ENCODE results near the gene PHOX2A.

Gene PHOX2A

DNA sequence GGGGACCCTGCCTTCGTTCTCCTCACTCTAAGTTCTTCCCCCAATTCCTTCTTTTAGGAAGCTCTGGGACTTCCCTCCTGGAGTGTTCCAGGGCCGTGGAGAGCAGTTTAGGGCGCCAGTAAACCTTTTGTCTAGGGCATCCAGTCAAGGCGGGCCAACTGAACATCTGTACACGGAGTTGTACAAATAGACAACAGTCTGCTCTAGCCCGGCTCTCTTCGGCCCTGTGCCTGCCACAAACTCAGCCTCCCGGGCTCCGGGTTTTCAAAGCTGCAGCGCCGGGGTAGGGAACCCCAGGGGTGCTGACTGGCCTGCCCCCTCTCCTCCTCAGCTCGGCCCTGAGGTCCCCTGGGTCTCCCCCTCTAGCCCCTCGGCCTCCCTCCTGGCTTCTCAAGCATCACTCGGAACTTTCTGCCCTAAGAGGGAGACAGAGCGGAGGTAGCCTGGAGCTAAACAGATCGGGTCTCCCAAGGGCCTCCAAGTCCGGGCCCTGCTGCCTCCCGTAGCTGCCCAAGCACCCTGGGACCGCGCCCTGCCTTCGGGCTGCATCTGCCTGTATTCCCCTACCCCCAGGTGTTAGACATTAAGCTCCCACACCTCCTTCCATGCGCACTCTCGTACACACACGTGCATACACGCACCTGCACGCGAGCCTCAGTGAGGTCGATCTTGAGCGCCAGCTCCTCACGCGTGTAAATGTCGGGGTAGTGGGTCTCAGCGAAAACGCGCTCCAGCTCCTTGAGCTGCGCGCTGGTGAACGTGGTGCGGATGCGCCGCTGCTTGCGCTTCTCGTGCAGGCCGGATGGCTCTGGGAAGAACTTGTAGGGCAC lies 3.3 kb downstream of the PHOX2A start:
- H3K4me2 ChIP-seq (ENCODE audit: low read length) = no peak overlapping the region
- peaks cover 8% of the 10 kb centered on the region; the same call in 1 of the 2 replicates for H3K27me3 ChIP-seq (ENCODE audit: low read depth, low read length)
- H3K4me1 ChIP-seq (ENCODE audit: low read length) = no peaks in the 10 kb centered on the region
- peaks cover 15% of the 10 kb centered on the region; the same call in 1 of the 2 replicates for H4K20me1 ChIP-seq (ENCODE audit: insufficient read depth, low read length)
- peaks cover 28% of the 10 kb centered on the region for H3K36me3 ChIP-seq (replicated peaks; ENCODE audit: low read depth, low read length)
- H3K9me3 ChIP-seq (ENCODE audit: insufficient read depth, low read length) = no peaks in the 10 kb centered on the region
- no peaks in the 10 kb centered on the region for H3K79me2 ChIP-seq (ENCODE audit: low read length)
- TF ChIP-seq EZH2phosphoT487 (IDR thresholded peaks at IDR 0.05; ENCODE audit: low read depth) = no peak
- TF ChIP-seq, protein P1, sequence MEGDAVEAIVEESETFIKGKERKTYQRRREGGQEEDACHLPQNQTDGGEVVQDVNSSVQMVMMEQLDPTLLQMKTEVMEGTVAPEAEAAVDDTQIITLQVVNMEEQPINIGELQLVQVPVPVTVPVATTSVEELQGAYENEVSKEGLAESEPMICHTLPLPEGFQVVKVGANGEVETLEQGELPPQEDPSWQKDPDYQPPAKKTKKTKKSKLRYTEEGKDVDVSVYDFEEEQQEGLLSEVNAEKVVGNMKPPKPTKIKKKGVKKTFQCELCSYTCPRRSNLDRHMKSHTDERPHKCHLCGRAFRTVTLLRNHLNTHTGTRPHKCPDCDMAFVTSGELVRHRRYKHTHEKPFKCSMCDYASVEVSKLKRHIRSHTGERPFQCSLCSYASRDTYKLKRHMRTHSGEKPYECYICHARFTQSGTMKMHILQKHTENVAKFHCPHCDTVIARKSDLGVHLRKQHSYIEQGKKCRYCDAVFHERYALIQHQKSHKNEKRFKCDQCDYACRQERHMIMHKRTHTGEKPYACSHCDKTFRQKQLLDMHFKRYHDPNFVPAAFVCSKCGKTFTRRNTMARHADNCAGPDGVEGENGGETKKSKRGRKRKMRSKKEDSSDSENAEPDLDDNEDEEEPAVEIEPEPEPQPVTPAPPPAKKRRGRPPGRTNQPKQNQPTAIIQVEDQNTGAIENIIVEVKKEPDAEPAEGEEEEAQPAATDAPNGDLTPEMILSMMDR (IDR thresholded peaks at IDR 0.05; ENCODE audit: low read depth, low read length) = no peak
- no peak overlapping the region for H2AFZ ChIP-seq (ENCODE audit: low read depth, low read length)
- no peak overlapping the region for H3K27ac ChIP-seq (ENCODE audit: low read length)
- no peak overlapping the region for H3K9ac ChIP-seq (ENCODE audit: low read length)
- H3K4me3 ChIP-seq (ENCODE audit: low read length) = no peak overlapping the region

DNA sequence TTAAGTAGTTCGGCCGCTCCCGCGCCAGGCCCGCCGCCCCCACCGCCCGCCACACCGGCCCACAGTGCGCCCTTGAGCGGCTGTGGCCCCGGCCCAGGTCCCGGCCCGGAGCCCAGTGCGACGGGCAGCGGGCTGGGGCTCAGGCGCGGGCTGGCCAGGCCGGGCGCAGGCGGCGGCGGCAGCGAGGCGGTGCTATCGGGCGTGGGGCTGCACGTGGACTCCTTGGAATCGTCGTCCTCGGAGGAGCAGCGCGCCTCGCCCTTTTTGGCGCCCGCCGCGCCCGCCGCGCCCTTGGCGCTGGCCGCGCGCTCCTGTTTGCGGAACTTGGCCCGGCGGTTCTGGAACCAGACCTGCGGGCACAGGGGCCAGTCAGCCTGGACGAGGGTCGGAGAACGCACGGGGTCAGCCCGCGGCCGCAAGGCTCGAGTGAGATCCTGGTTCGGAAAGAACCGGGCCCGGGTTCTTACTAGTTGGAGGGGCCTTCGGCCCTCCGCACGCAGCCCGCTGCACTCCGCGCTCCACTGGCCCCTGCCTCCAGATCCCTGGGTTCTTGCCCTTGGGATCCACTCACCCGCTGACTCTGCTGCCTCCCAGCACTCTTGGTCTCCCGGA lies 4.0 kb downstream of the PHOX2A start:
- H3K9ac ChIP-seq (ENCODE audit: low read length) = no peak overlapping the region
- 0 out of 2 replicates have a peak, but pooled peaks cover under 1% of the 10 kb centered on the region for H3K27me3 ChIP-seq (ENCODE audit: low read depth, low read length)
- H3K4me2 ChIP-seq (ENCODE audit: low read length) = no peak overlapping the region
- TF ChIP-seq EZH2phosphoT487 (IDR thresholded peaks at IDR 0.05; ENCODE audit: low read depth) = no peak
- TF ChIP-seq, protein P1 (IDR thresholded peaks at IDR 0.05; ENCODE audit: low read depth, low read length) = no peak
- no peaks in the 10 kb centered on the region for H3K79me2 ChIP-seq (ENCODE audit: low read length)
- no peaks in the 10 kb centered on the region for H3K4me1 ChIP-seq (ENCODE audit: low read length)
- H3K27ac ChIP-seq (ENCODE audit: low read length) = no peak overlapping the region
- H4K20me1 ChIP-seq (ENCODE audit: insufficient read depth, low read length) = peaks cover 15% of the 10 kb centered on the region; the same call in 1 of the 2 replicates
- no peaks in the 10 kb centered on the region for H3K9me3 ChIP-seq (ENCODE audit: insufficient read depth, low read length)
- H3K36me3 ChIP-seq (replicated peaks; ENCODE audit: low read depth, low read length) = peaks cover 33% of the 10 kb centered on the region
- no peak overlapping the region for H2AFZ ChIP-seq (ENCODE audit: low read depth, low read length)
- H3K4me3 ChIP-seq (ENCODE audit: low read length) = no peak overlapping the region

DNA sequence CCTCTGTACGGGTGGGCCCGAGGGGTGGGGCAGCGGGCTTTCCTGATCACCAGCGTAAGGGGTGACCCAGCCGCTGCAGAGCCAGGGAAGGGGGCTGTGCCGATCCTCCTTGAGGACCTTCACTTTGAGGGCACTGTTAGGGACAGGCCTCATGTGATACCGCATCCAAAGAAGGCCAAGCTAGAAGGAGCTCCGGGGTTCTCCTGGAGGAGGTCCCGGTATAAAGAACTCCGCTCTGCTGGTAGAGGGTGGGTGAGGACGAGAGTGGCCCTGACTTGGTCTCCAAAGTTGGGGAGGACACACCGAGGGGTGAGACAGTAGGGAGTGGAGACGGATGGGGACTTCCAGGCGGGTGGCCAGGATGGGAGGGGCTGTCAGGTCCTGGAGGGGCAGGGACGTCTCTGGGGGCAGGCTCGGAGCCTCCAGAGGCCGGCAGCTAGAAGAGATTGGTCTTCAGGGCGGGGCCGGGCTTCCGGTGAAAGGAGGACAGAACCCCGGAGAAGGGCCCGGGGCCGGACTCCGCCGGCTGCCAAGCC lies 4.6 kb downstream of the PHOX2A start:
- H3K4me1 ChIP-seq (ENCODE audit: low read length) = no peaks in the 10 kb centered on the region
- no peak overlapping the region for H2AFZ ChIP-seq (ENCODE audit: low read depth, low read length)
- H3K9me3 ChIP-seq (ENCODE audit: insufficient read depth, low read length) = no peaks in the 10 kb centered on the region
- peaks cover 16% of the 10 kb centered on the region; the same call in 1 of the 2 replicates for H4K20me1 ChIP-seq (ENCODE audit: insufficient read depth, low read length)
- no peak overlapping the region for H3K4me3 ChIP-seq (ENCODE audit: low read length)
- H3K9ac ChIP-seq (ENCODE audit: low read length) = no peak overlapping the region
- TF ChIP-seq, protein P1 (IDR thresholded peaks at IDR 0.05; ENCODE audit: low read depth, low read length) = no peak
- no peak for TF ChIP-seq EZH2phosphoT487 (IDR thresholded peaks at IDR 0.05; ENCODE audit: low read depth)
- H3K36me3 ChIP-seq (replicated peaks; ENCODE audit: low read depth, low read length) = peaks cover 35% of the 10 kb centered on the region
- no peaks in the 10 kb centered on the region for H3K27me3 ChIP-seq (ENCODE audit: low read depth, low read length)
- no peaks in the 10 kb centered on the region for H3K79me2 ChIP-seq (ENCODE audit: low read length)
- H3K4me2 ChIP-seq (ENCODE audit: low read length) = no peak overlapping the region
- H3K27ac ChIP-seq (ENCODE audit: low read length) = no peak overlapping the region

Data from OCI-LY3 (cell line).